Esophagus muscularis mucosa (tissue), 4 donors: Measurements from ENCODE around the gene TANGO6. TPM values are rescaled to one million over a fixed set of nuclear protein-coding genes. Genes with fewer than 3 reads are reported as not detected.

Experiments used
- DNase-seq: peaks from one replicate; pipeline ENCODE4 v3.0.0-alpha.2; 2017; ENCODE audit errors: extremely low spot score
- H3K27ac ChIP-seq, 4 donors: fragments of 200-600 bp; sonication (generic); replicated peaks in 1 of 4; 1 replicate in 3 of 4; 2 replicates in 1 of 4; pipeline ENCODE4 v1.5.1; 2016 to 2019; ENCODE audit warnings: mild to moderate bottlenecking in 1 of 4
- H3K27me3 ChIP-seq, 4 donors: fragments of 200-600 bp; sonication (generic); one replicate each; pipeline versions ENCODE4 v1.5.1 to v1.6.0; 2016 to 2019
- H3K36me3 ChIP-seq, 4 donors: fragments of 200-600 bp; sonication (generic); one replicate each; pipeline ENCODE4 v1.5.1; 2016 to 2019
- H3K4me1 ChIP-seq, 4 donors: fragments of 200-600 bp; sonication (generic); one replicate each; pipeline ENCODE4 v1.5.1; 2016 to 2019
- H3K4me3 ChIP-seq, 4 donors: fragments of 200-600 bp; sonication (generic); 1 replicate in 2 of 4; 2 replicates in 2 of 4; pipeline ENCODE4 v1.5.1; 2016 to 2019; ENCODE audit warnings: mild to moderate bottlenecking in 4 of 4, moderate library complexity in 1 of 4
- H3K9me3 ChIP-seq, 4 donors: fragments of 200-600 bp; sonication (generic); 1 replicate in 3 of 4; 2 replicates in 1 of 4; pipeline ENCODE4 v1.5.1; 2016 to 2019
- EP300 ChIP-seq: sonication (generic); formaldehyde crosslinking; IDR thresholded peaks from one replicate; pipeline ENCODE4 v1.6.1; 2017; ENCODE audit warnings: antibody characterized with exemption
- POLR2A ChIP-seq: fragments of 450-650 bp; IDR thresholded peaks from one replicate; pipeline ENCODE4 v1.6.1; 2017; ENCODE audit warnings: antibody characterized with exemption, moderate library complexity, mild to moderate bottlenecking, low read depth
- POLR2AphosphoS5 ChIP-seq, 2 donors: sonication (generic); formaldehyde crosslinking; IDR thresholded peaks; one replicate each; pipeline ENCODE4 v1.6.1; 2017; ENCODE audit warnings: antibody characterized with exemption in 2 of 2
- WGBS: methylation state at CpG from one replicate; pipeline ENCODE4 v1.1.5; 2018; 5-methylcytosine and 5-hydroxymethylcytosine counted together
- intact Hi-C: fragments of 100-400 bp; cut with DNase I; formaldehyde crosslinking; loops from one replicate; pipeline ENCODE4 v1.15.1; 2023
- total RNA-seq, 4 donors: library from RNA; depleted of rRNA; stranded (reverse); fragments of >200 nt; gene quantifications; one replicate each; pipeline versions ENCODE4 v1.1.0 to v1.2.1, GENCODE V29; 2016
- TF ChIP-seq, protein P1 (sequence below), 3 experiments: fragments of 200-600 bp in 2 of 3; fragments of 450-650 bp in 1 of 3; sonication (generic) in 2 of 3; IDR thresholded peaks; one replicate each; pipeline ENCODE4 v1.5.1; 2017 to 2019; ENCODE audit warnings: antibody characterized with exemption in 3 of 3, mild to moderate bottlenecking in 2 of 3, moderate library complexity in 1 of 3

TANGO6 gene
- total RNA-seq, 4 donors from 2014 or later: 15.7 to 21.3 (median 18.3) TPM

DNA sequence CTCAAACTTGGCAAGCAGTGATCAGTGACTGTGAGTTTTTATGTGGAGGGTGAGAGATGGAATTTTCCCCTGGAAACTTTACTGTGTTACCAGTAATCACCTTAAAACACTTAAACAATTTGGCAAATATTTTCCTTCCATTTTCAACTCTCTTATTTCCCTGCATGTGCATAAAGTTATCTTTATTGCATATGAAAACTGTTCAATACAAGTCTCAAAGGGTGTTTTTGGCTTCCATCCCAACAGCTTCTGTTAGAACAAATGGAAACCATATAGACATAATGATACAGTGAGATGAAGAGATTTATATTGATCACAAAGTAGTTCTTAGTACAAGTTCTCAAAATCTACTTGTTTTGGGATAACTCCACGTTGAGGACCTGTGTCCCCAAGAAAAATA is 36.4 kb upstream of the TANGO6 start:
- Histone ChIP-seq H3K4me3 (no peak overlapping the region), H3K36me3 (no peaks in the 10 kb centered on the region), H3K9me3 (no peaks in the 10 kb centered on the region), H3K27me3 (peaks cover 0 to 9% (median 0%) of the 10 kb centered on the region in 4 donors), H3K27ac (no peak overlapping the region), H3K4me1 (no peaks in the 10 kb centered on the region)
- no peak for DNase-seq
- 81% methylated on average over 1 of the region's 1 CpG for WGBS
- TF ChIP-seq POLR2AphosphoS5 (IDR thresholded peaks at IDR 0.05): no peak
- TF ChIP-seq, protein P1, sequence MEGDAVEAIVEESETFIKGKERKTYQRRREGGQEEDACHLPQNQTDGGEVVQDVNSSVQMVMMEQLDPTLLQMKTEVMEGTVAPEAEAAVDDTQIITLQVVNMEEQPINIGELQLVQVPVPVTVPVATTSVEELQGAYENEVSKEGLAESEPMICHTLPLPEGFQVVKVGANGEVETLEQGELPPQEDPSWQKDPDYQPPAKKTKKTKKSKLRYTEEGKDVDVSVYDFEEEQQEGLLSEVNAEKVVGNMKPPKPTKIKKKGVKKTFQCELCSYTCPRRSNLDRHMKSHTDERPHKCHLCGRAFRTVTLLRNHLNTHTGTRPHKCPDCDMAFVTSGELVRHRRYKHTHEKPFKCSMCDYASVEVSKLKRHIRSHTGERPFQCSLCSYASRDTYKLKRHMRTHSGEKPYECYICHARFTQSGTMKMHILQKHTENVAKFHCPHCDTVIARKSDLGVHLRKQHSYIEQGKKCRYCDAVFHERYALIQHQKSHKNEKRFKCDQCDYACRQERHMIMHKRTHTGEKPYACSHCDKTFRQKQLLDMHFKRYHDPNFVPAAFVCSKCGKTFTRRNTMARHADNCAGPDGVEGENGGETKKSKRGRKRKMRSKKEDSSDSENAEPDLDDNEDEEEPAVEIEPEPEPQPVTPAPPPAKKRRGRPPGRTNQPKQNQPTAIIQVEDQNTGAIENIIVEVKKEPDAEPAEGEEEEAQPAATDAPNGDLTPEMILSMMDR (IDR thresholded peaks at IDR 0.05): no peak
- intact Hi-C loops: no loop called here

DNA sequence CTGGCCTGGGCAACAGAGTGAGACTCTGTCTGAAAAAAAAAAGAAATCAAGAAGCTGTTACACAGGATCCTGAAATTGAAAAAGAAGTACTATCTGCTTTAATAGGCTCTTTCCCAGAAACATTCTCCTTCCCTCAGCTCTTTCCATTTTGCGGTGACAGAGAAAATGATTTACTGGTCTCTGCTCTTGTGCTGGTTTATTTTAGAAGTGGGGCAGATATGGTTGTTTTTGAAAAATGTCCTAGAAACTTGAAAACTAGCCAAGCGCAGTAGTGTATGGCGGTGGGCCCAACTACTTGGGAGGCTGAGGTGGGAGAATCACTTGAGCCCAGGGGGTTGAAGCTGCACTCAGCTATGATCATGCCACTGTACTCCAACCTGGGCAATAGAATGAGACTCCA is 28.8 kb upstream of the TANGO6 start:
- Histone ChIP-seq H3K9me3 (no peaks in the 10 kb centered on the region), H3K27ac (no peak overlapping the region), H3K36me3 (no peaks in the 10 kb centered on the region), H3K4me3 (no peak overlapping the region), H3K4me1 (no peaks in the 10 kb centered on the region), H3K27me3 (peaks cover 0 to 9% (median 0%) of the 10 kb centered on the region in 4 donors)
- DNase-seq: no peak
- 60% methylated on average over 3 of the region's 3 CpGs for WGBS
- intact Hi-C loops: no loop called here
- TF ChIP-seq EP300 (no peak), POLR2AphosphoS5 (IDR thresholded peaks at IDR 0.05) (no peak), POLR2A (no peak)
- TF ChIP-seq, protein P1 (IDR thresholded peaks at IDR 0.05): no peak

DNA sequence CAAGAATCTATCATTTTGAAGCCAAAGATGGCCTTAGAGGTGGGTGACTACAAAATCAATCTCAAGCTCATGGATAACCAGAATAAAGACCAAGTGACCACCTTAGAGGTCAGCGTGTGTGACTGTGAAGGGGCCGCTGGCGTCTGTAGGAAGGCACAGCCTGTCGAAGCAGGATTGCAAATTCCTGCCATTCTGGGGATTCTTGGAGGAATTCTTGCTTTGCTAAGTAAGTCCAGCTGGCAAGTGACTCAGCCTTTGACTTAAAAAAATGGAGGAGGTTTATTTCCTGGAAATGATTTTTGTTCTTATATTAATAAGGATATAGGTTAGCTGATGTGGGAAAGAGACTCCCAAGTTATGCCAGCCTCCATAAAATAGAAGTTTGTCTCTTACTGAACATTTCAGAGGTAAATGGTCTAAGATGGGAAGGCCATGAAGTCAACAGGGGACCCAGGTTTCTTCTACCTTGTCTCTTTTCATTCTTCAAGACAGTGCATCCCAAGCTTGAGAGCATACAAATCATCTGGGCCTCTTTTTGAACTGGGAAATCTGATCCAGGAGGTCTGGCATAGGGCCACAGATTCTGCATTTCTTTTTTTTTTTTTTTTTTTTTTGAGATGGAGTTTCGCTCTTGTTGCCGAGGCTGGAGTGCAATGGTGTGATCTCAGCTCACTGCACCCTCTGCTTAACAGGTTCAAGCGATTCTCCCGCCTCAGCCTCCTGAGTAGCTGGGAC is 19.8 kb upstream of the TANGO6 start:
- TF ChIP-seq, protein P1 (IDR thresholded peaks at IDR 0.05): no peak
- TF ChIP-seq POLR2A (no peak), POLR2AphosphoS5 (IDR thresholded peaks at IDR 0.05) (no peak), EP300 (no peak)
- no peak overlapping the region for H3K27ac ChIP-seq
- no peaks in the 10 kb centered on the region for H3K36me3 ChIP-seq
- WGBS: 66% methylated on average over 8 of the region's 8 CpGs
- H3K4me3 ChIP-seq: no peak overlapping the region
- H3K27me3 ChIP-seq: no peaks in the 10 kb centered on the region
- intact Hi-C loops: no loop called here
- peaks cover 0 to 3% (median 0%) of the 10 kb centered on the region in 4 donors for H3K9me3 ChIP-seq
- no peak for DNase-seq
- H3K4me1 ChIP-seq: no peaks in the 10 kb centered on the region

DNA sequence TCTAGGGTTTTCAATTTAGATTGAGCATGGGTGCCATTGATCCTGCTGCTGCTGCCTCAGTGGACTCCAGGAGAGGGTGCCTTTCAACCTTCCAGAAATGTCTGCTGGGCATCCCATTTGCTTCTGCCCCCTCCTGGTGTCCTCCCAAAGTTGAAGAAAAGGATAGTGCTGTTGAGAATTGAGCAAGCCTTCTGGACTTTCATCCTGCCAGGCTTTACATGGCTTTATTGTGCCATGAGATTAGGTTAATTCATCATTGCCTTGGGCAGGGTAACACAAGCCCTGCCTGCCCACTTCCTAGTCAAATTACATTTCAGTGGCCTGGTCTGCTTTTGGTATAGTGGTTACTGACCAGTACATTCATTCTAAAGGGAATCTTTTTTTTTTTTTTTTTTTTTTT is 17.9 kb upstream of the TANGO6 start:
- TF ChIP-seq POLR2A: no peak
- TF ChIP-seq, protein P1 (IDR thresholded peaks at IDR 0.05): no peak
- TF ChIP-seq POLR2AphosphoS5 (IDR thresholded peaks at IDR 0.05): no peak
- no peak for TF ChIP-seq EP300

DNA sequence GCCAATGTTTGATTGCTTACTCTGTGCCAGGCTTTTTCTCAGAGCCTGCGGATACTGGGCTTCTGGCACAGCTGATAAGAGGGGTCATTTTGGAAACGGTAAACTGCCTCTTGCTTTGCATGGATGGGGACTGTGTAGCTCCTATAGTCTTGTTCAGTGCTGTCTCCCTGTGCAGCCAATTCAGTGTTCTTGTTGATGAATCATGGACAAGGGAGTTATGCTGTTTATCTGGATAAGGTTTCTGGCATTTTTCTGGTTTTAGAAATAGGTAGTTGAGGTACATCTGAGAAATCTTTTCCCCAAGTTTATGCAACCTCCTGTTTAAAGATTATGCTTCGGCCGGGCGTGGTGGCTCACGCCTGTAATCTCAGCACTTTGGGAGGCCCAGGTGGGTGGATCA is 16.7 kb upstream of the TANGO6 start:
- no peak for DNase-seq
- H3K4me3 ChIP-seq: no peak overlapping the region
- no peak for TF ChIP-seq POLR2AphosphoS5 (IDR thresholded peaks at IDR 0.05)
- TF ChIP-seq POLR2A: no peak
- no peak for TF ChIP-seq EP300
- TF ChIP-seq, protein P1 (IDR thresholded peaks at IDR 0.05): no peak
- no peaks in the 10 kb centered on the region for H3K36me3 ChIP-seq
- no peak overlapping the region for H3K27ac ChIP-seq
- H3K4me1 ChIP-seq: no peaks in the 10 kb centered on the region
- H3K9me3 ChIP-seq: peaks cover 0 to 3% (median 0%) of the 10 kb centered on the region in 4 donors
- H3K27me3 ChIP-seq: no peaks in the 10 kb centered on the region
- WGBS: 85% methylated on average over 6 of the region's 6 CpGs
- intact Hi-C loops: no loop called here

More for the DNA sequence above, 17.9 kb upstream of the TANGO6 start:
- Histone ChIP-seq H3K27me3 (no peaks in the 10 kb centered on the region), H3K4me1 (no peaks in the 10 kb centered on the region), H3K9me3 (peaks cover 0 to 3% (median 0%) of the 10 kb centered on the region in 4 donors), H3K36me3 (no peaks in the 10 kb centered on the region), H3K4me3 (no peak overlapping the region), H3K27ac (no peak overlapping the region)
- intact Hi-C loops: no loop called here
- no peak for DNase-seq
